Measurements from ENCODE around the gene NFIC.

GRCh38 chr19:3509566-3509989 is 143.2 kb downstream of the NFIC start:
- no peak for TF ChIP-seq POLR2A (IDR thresholded peaks at IDR 0.05)
- TF ChIP-seq CTCF (IDR thresholded peaks at IDR 0.05), result no peak

Data from right lobe of liver (tissue), 4 donors.